T-helper 17 cell (primary cell): Measurements from ENCODE around the gene RYR1. TPM values are rescaled to one million over a fixed set of nuclear protein-coding genes. Genes with fewer than 3 reads are reported as not detected.
"Not testable (repeated sequence)": the region's sequence is repeated elsewhere in the genome, so short reads cannot be mapped to it uniquely, and the experiment has no call there.

Source experiments
- ATAC-seq: fragments of 150-1000 bp; cut with Tn5 transposase; 2 replicates; pipeline ENCODE4 v1.10.0; 2021; ENCODE audit warnings: mild to moderate bottlenecking, moderate library complexity
- DNase-seq, 3 donors: peaks; one replicate each; pipeline versions ENCODE4 v3.0.0 to v3.0.0-alpha.2; 2020 to 2021
- H3K9me3 ChIP-seq: one replicate; pipeline ENCODE4 v1.7.0; 2013; ENCODE audit warnings: low read length, mild to moderate bottlenecking; ENCODE audit not compliant: control insufficient read depth, poor library complexity, severe bottlenecking
- H3K27ac Mint-ChIP-seq: one replicate; pipeline ENCODE4 v1.8.0; 2022; ENCODE audit warnings: mild to moderate bottlenecking, moderate library complexity, mixed read lengths
- H3K27me3 Mint-ChIP-seq: one replicate; pipeline ENCODE4 v1.8.0; 2022; ENCODE audit warnings: mixed read lengths
- H3K36me3 Mint-ChIP-seq: one replicate; pipeline ENCODE4 v1.8.0; 2022; ENCODE audit warnings: low read depth, mixed read lengths
- H3K4me1 Mint-ChIP-seq: one replicate; pipeline ENCODE4 v1.8.0; 2022; ENCODE audit warnings: mild to moderate bottlenecking, mixed read lengths
- H3K4me3 Mint-ChIP-seq: one replicate; pipeline ENCODE4 v1.8.0; 2022; ENCODE audit warnings: mild to moderate bottlenecking, moderate library complexity, mixed read lengths
- total RNA-seq, 4 donors: library from RNA in 2 of 4; stranded (reverse) in 2 of 4; gene quantifications; one replicate each; pipeline ENCODE4 v1.2.3 and lab custom pipeline; 2022 to 2026

RYR1 gene
- total RNA-seq, 2 donors from 2014 or later, result 1.3 to 3.1 TPM

- H3K9me3 ChIP-seq, result no peaks in the 10 kb centered on the region
- ATAC-seq (no peak), DNase-seq (no peak)
- Mint-ChIP-seq H3K27me3 (no peaks in the 10 kb centered on the region), H3K36me3 (no peaks in the 10 kb centered on the region), H3K4me1 (peaks cover 17% of the 10 kb centered on the region), H3K27ac (peak overlapping the region; percentile 74), H3K4me3 (peak overlapping the region; percentile 25)
Observed at GRCh38 chr19:38405276-38405675, 28.2 kb upstream of the RYR1 start.

- DNase-seq (no peak), ATAC-seq (no peak)
- no peaks in the 10 kb centered on the region for H3K9me3 ChIP-seq
- Mint-ChIP-seq H3K36me3 (no peaks in the 10 kb centered on the region), H3K4me3 (no peak overlapping the region), H3K4me1 (peaks cover 10% of the 10 kb centered on the region), H3K27me3 (no peaks in the 10 kb centered on the region), H3K27ac (no peak overlapping the region)
Observed at GRCh38 chr19:38409631-38410133, 23.8 kb upstream of the RYR1 start.

DNA sequence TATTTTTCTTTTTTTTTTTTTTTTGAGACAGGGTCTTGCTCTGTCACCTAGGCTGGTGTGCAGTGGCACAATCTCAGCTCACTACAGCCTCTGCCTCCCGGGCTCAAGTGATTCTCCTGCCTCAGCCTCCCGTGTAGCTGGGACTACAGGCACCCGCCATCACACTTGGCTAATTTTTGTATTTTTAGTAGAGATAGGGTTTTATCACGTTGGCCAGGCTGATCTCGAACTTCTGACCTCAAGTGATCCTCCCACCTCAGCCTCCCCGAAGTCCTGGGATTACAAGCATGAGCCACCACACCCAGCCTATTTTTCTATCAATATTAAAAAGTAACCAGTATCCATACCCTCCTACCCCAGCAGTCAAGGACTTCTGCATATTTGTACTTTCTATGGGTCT is 23.1 kb upstream of the RYR1 start:
- ATAC-seq, H3K4me1 Mint-ChIP-seq, H3K36me3 Mint-ChIP-seq, H3K27me3 Mint-ChIP-seq, H3K9me3 ChIP-seq, DNase-seq, H3K27ac Mint-ChIP-seq, H3K4me3 Mint-ChIP-seq: not testable (repeated sequence)

DNA sequence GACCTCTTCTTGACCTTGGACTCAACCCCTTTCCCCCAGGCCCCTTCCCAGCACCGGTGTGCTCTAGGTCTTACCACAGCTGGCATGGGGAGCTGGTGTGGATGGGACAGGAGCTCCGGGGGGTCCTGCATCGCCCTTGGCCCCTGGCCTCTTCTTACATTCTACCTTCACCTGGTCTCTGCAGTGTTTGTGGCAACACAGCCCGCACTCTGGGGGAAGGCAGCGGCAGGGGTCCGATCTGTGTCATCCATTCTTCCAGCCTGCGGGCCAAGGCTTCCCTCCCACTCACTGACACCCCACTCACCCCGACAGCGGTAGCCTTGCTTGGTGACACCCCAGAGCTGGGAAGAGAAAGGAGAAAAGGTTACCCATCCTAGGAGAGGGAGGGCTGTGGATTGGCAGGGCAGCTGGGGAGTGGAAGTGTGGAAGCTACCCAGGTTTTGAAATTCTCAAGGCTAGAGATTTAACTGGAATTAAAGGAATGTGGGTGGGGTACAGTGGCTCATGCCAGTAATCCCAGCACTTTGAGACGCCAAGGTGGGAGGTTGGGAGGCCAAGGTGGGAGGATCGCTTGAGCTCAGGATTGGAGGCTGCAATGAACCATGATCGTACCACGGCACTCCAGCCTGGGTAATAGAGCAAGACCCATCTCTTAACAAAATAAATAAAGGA is 22.3 kb upstream of the RYR1 start:
- ATAC-seq, result no peak
- Mint-ChIP-seq H3K27ac (peak overlapping the region; percentile 39), H3K4me1 (peaks cover 6% of the 10 kb centered on the region), H3K27me3 (no peaks in the 10 kb centered on the region), H3K4me3 (no peak overlapping the region), H3K36me3 (no peaks in the 10 kb centered on the region)
- DNase-seq, result no peak
- no peaks in the 10 kb centered on the region for H3K9me3 ChIP-seq

GRCh38 chr19:38411898-38412297 is 21.6 kb upstream of the RYR1 start:
- not testable (repeated sequence) for H3K4me3 Mint-ChIP-seq, H3K4me1 Mint-ChIP-seq, ATAC-seq, H3K27me3 Mint-ChIP-seq, DNase-seq, H3K9me3 ChIP-seq, H3K36me3 Mint-ChIP-seq
- peak overlapping the region; percentile 39 for H3K27ac Mint-ChIP-seq

DNA sequence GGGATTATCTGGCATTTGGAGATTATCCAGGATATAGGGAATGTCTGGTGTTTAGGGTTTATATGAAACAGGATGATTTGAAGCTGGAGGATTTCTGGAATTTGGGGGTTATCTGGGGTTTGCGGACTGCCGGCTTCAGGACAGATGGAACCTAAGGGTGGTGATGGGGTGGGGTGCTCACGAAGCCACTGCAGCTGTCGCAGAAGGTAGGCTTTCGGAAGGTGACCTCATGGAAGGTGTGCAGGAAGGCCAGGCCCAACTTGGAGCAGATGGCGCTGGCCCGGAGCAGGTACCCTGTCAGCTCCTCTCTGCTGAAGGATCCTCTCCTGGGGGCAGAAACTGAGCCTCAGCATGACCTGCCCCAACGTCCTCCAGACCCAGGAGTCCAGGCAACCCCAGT is 21.0 kb upstream of the RYR1 start:
- Mint-ChIP-seq H3K27ac (no peak overlapping the region), H3K27me3 (no peaks in the 10 kb centered on the region), H3K4me3 (no peak overlapping the region), H3K4me1 (peaks cover 13% of the 10 kb centered on the region), H3K36me3 (no peaks in the 10 kb centered on the region)
- DNase-seq (no peak), ATAC-seq (no peak)
- no peaks in the 10 kb centered on the region for H3K9me3 ChIP-seq

GRCh38 chr19:38412961-38413360 is 20.5 kb upstream of the RYR1 start:
- Mint-ChIP-seq H3K36me3 (no peaks in the 10 kb centered on the region), H3K27ac (no peak overlapping the region), H3K4me1 (peaks cover 17% of the 10 kb centered on the region), H3K4me3 (no peak overlapping the region), H3K27me3 (no peaks in the 10 kb centered on the region)
- no peak for DNase-seq
- H3K9me3 ChIP-seq, result no peaks in the 10 kb centered on the region
- ATAC-seq, result no peak

GRCh38 chr19:38413416-38413815 is 20.1 kb upstream of the RYR1 start:
- Mint-ChIP-seq H3K4me1 (peaks cover 19% of the 10 kb centered on the region), H3K27ac (no peak overlapping the region), H3K36me3 (no peaks in the 10 kb centered on the region), H3K4me3 (no peak overlapping the region), H3K27me3 (no peaks in the 10 kb centered on the region)
- no peak for DNase-seq
- no peak for ATAC-seq
- H3K9me3 ChIP-seq, result no peaks in the 10 kb centered on the region

DNA sequence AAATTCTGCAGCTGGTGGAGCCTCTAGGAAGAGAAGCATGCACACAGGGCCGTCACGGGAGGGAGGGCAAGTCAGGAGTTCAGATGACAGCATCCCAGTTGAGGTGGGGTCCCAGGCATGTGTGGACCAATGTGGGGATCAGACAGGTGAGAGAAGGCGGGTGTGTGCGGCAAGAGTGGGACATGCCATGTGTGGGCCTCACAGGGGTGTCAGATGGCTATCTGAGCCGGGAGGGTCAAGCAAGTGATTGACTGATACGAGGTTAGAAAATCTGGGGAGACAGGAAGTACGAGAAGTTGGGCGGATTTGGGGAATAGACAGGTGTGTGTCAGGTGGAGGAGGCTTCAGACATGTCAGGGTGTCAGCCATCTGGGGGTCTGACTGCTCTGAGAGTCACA is 16.3 kb upstream of the RYR1 start:
- Mint-ChIP-seq H3K36me3 (no peaks in the 10 kb centered on the region), H3K27ac (peak overlapping the region; percentile 96), H3K27me3 (no peaks in the 10 kb centered on the region), H3K4me1 (peaks cover 20% of the 10 kb centered on the region), H3K4me3 (peak overlapping the region; percentile 95)
- H3K9me3 ChIP-seq, result no peaks in the 10 kb centered on the region
- no peak for ATAC-seq
- no peak for DNase-seq

DNA sequence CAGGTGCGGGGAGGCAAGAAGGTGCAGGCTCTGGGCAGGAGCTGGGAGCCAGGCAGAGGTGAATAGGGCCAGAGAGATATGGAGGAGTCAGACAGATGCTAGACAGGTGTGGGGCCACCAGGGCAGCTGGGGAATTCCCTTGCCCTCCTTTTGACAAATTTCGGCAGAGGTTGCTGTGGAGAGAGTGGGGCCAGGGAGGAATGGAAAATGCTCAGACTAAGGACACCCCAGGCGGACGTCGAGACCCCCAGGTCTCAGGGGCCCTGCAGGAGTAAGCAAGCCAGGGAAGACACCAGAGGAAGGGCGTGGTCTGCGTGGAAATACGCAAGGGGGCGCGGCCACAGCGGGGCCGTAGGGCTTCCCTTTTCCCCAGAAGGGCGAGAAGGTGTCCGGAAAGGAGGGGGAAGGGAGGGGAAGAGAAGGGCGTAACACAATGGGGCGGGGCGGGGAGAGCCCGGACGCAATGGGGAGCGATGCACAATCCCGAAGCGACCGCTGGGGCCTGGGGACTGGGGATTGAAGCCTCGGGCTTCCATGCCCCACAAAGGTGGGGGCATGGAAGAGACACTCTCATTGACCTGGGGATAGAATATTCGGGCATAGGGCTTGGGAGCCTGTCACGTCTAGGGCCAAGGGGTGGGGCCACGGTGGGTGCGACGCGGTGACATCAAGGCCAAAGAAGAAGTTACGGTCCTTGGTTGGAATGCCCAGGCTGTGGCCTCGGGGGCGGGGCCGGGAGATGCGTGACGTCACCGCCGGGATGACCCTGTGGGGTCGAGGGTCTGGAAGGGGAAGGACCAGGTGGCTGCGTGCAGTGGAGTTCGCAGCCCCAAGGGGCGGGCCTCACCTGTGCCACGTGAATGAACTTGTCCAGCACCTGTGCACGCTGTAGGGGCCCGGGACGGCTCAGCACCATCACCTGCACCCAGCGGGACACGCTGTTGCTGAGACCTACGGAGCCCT is 15.7 kb upstream of the RYR1 start:
- H3K27me3 Mint-ChIP-seq, result no peaks in the 10 kb centered on the region
- peak overlapping the region; percentile 96 for H3K27ac Mint-ChIP-seq
- DNase-seq (peak in 2 of 3 donors; percentile 30 to 35), ATAC-seq (peak; percentile 87)
- peaks cover 20% of the 10 kb centered on the region for H3K4me1 Mint-ChIP-seq
- no peaks in the 10 kb centered on the region for H3K36me3 Mint-ChIP-seq
- peak overlapping the region; percentile 95 for H3K4me3 Mint-ChIP-seq
- H3K9me3 ChIP-seq, result no peaks in the 10 kb centered on the region

GRCh38 chr19:38420935-38421334 is 12.6 kb upstream of the RYR1 start:
- Mint-ChIP-seq H3K36me3 (no peaks in the 10 kb centered on the region), H3K4me1 (peaks cover 23% of the 10 kb centered on the region), H3K27ac (no peak overlapping the region), H3K27me3 (no peaks in the 10 kb centered on the region), H3K4me3 (no peak overlapping the region)
- no peaks in the 10 kb centered on the region for H3K9me3 ChIP-seq
- no peak for DNase-seq
- ATAC-seq, result no peak

GRCh38 chr19:38421856-38422255 is 11.6 kb upstream of the RYR1 start:
- ATAC-seq, result no peak
- Mint-ChIP-seq H3K4me3 (no peak overlapping the region), H3K36me3 (no peaks in the 10 kb centered on the region), H3K27me3 (no peaks in the 10 kb centered on the region), H3K4me1 (peaks cover 23% of the 10 kb centered on the region), H3K27ac (no peak overlapping the region)
- no peaks in the 10 kb centered on the region for H3K9me3 ChIP-seq
- DNase-seq, result no peak

DNA sequence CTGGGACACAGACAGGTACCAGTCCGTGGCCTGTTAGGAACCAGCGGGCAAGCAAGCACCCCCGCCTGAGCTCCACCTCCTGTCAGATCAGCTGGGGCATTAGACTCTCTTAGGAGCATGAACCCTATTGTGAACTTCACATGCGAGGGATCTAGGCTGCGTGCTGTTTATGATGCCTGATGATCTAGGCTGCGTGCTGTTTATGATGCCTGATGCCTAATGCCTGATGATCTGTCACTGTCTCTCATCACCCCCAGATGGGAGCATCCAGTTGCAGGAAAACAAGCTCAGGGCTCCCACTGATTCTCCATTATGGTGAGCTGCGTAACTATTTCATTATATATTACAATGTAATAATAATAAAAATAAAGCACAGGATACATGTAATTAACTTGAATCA is 11.1 kb upstream of the RYR1 start:
- Mint-ChIP-seq H3K4me3 (no peak overlapping the region), H3K36me3 (no peaks in the 10 kb centered on the region), H3K27ac (no peak overlapping the region), H3K27me3 (no peaks in the 10 kb centered on the region), H3K4me1 (peaks cover 18% of the 10 kb centered on the region)
- ATAC-seq (no peak), DNase-seq (no peak)
- H3K9me3 ChIP-seq, result no peaks in the 10 kb centered on the region
